A549 (cell line): ENCODE results near the gene FAM221B. TPM values are rescaled to one million over a fixed set of nuclear protein-coding genes. Genes with fewer than 3 reads are reported as not detected.

Experiments
- ATAC-seq, 2 experiments: fragments of 200-7000 bp in 1 of 2; fragments of >200 bp in 1 of 2; cut with Nextera tagmentation in 1 of 2; cut with Tn5 transposase in 1 of 2; 3 replicates each; pipeline versions ENCODE4 v1.8.0 to v1.9.1; 2018 to 2020; ENCODE audit warnings: mild to moderate bottlenecking in 1 of 2, moderate library complexity in 1 of 2
- CTCF ChIA-PET: fragments of 300-600 bp; sonication (Branson Sonifier 250); formaldehyde crosslinking; extraction: SDS; loops from one replicate; lab custom pipeline; 2021; ENCODE audit warnings: antibody characterized with exemption, inconsistent platforms; lab: Yijun Ruan, JAX
- POLR2A ChIA-PET: fragments of 350-600 bp; formaldehyde crosslinking; extraction: SDS; loops from one replicate; lab custom pipeline; 2021; ENCODE audit warnings: antibody characterized with exemption, inconsistent platforms; lab: Yijun Ruan, JAX
- DNase-seq, 2 experiments: peaks; one replicate each; pipeline versions ENCODE4 v3.0.0 to v3.0.0-alpha.2; 2011 to 2016; ENCODE audit warnings: low read depth in 1 of 2, low spot score in 1 of 2
- FAIRE-seq: peaks from 2 replicates; lab custom pipeline; 2011; peaks lifted over from hg19 to GRCh38; lab: Jason Lieb, UNC
- H3K27ac ChIP-seq, 2 experiments: fragments of >200 bp; sonication (Bioruptor Twin); formaldehyde crosslinking; 3 replicates each; pipeline ENCODE4 v1.5.1; 2016 to 2017
- H3K4me1 ChIP-seq: fragments of >200 bp; sonication (Bioruptor Twin); formaldehyde crosslinking; 3 replicates; pipeline ENCODE4 v1.6.1; 2016
- H3K4me2 ChIP-seq: fragments of >200 bp; sonication (Bioruptor Twin); formaldehyde crosslinking; 3 replicates; pipeline ENCODE4 v1.6.1; 2016
- H3K4me3 ChIP-seq: fragments of >200 bp; sonication (Bioruptor Twin); formaldehyde crosslinking; 3 replicates; pipeline ENCODE4 v1.5.1; 2016
- H3K9me3 ChIP-seq: fragments of >200 bp; sonication (Bioruptor Twin); formaldehyde crosslinking; 3 replicates; pipeline ENCODE4 v1.6.1; 2016
- CHD4 ChIP-seq: fragments of 200-600 bp; sonication (generic); IDR thresholded peaks from 2 replicates; pipeline ENCODE4 v1.6.1; 2016; ENCODE audit warnings: antibody characterized with exemption, mild to moderate bottlenecking, borderline replicate concordance
- HOXA7 ChIP-seq: fragments of 250-450 bp; sonication (Bioruptor Pico); IDR thresholded peaks from 2 replicates; pipeline ENCODE4 v1.5.0; 2020; ENCODE audit warnings: mild to moderate bottlenecking, moderate library complexity
- HOXB13 ChIP-seq: fragments of 250-450 bp; sonication (Bioruptor Pico); IDR thresholded peaks from 2 replicates; pipeline ENCODE4 v1.5.0; 2020; ENCODE audit warnings: low read depth, mild to moderate bottlenecking, moderate library complexity
- KDM1A ChIP-seq: fragments of 200-600 bp; sonication (generic); IDR thresholded peaks from 2 replicates; pipeline ENCODE4 v1.6.1; 2016; ENCODE audit warnings: low read depth, mild to moderate bottlenecking
- KDM5A ChIP-seq: fragments of 200-600 bp; sonication (generic); IDR thresholded peaks from 2 replicates; pipeline ENCODE4 v1.6.1; 2016; ENCODE audit warnings: antibody characterized with exemption, mild to moderate bottlenecking
- MAFK ChIP-seq: fragments of 450-650 bp; IDR thresholded peaks from 2 replicates; pipeline ENCODE4 v1.6.1; 2014; ENCODE audit not compliant: partially characterized antibody
- RAD21 ChIP-seq, 2 experiments: fragments of >200 bp in 1 of 2; sonication (Bioruptor Twin) in 1 of 2; formaldehyde crosslinking in 1 of 2; IDR thresholded peaks in 1 of 2; conservative IDR thresholded peaks in 1 of 2; 2 replicates in 1 of 2; 3 replicates in 1 of 2; pipeline ENCODE4 v1.6.1; 2012 to 2018; ENCODE audit warnings: inconsistent platforms in 1 of 2
- RCOR1 ChIP-seq: fragments of 150-350 bp; IDR thresholded peaks from 2 replicates; pipeline ENCODE4 v1.6.1; 2014; ENCODE audit warnings: antibody characterized with exemption, low read length, low read depth
- RFX5 ChIP-seq: fragments of 450-650 bp; IDR thresholded peaks from 2 replicates; pipeline ENCODE4 v1.7.1; 2014; ENCODE audit warnings: antibody characterized with exemption, mild to moderate bottlenecking, moderate library complexity
- TP53 ChIP-seq: fragments of 250-450 bp; sonication (Bioruptor Pico); IDR thresholded peaks from 2 replicates; pipeline ENCODE4 v1.5.0; 2021; ENCODE audit warnings: mild to moderate bottlenecking, moderate library complexity
- WGBS: methylation state at CpG from one replicate; pipeline ENCODE4 v1.1.6; 2017; ENCODE audit errors: missing lambda C conversion rate; 5-methylcytosine and 5-hydroxymethylcytosine counted together
- polyA plus RNA-seq, 4 experiments: library from polyadenylated mRNA; depleted of rRNA in 3 of 4; stranded (reverse); fragments of >200 nt; fragmentation: RNase III in 1 of 4; extraction: RNeasy Plus Mini Kit Qiagen cat#74134 plus additional on column Dnase treatment in 1 of 4; gene quantifications; 2 replicates in 3 of 4; 3 replicates in 1 of 4; pipeline ENCODE4 v1.2.3, GENCODE V29; 2011 to 2017
- small RNA-seq, 6 experiments: library from RNA; depleted of rRNA; stranded (forward); fragments of <200 nt; gene quantifications; one replicate each; pipeline ENCODE3, GENCODE V24; 2012
- TF ChIP-seq, protein P1 (sequence below): fragments of 250-450 bp; sonication (Bioruptor Pico); IDR thresholded peaks from 2 replicates; pipeline ENCODE4 v1.5.0; 2021; ENCODE audit warnings: mild to moderate bottlenecking, moderate library complexity, borderline replicate concordance
- TF ChIP-seq, protein P2 (sequence below): IDR thresholded peaks from 2 replicates; pipeline ENCODE4 v1.6.1; 2012; ENCODE audit warnings: low read depth, borderline replicate concordance

The FAM221B gene
- polyA plus RNA-seq, 2 of the 4 experiments (the other 2 are of a cell fraction): not detected

DNA sequence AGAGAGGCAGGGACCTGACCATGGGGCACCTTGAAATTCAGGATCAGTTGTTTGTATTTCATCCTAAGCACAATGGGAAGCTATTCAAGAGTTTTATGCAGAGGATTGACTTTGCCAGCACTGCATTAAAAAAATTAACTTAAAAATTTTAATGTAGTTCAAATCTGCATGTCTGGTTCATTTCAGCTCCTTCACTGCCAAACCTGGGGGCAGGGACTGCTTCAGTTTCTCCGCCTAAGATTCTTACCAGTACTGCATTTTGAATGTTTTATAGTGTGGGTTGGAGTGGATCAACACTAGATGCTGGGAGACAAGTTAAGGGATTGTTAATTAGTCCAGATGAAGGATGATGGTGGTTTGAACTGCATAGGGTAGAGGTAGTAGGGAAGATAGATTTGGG is 58.8 kb downstream of the FAM221B start:
- 88% methylated on average over 1 of the region's 1 CpG for WGBS
- Histone ChIP-seq H3K4me1 (peaks cover 23% of the 10 kb centered on the region), H3K27ac (no peak overlapping the region), H3K4me2 (no peak overlapping the region), H3K9me3 (no peaks in the 10 kb centered on the region), H3K4me3 (no peak overlapping the region)
- CTCF ChIA-PET: interaction anchor here (0.8 to 13.6 kb wide), 8 partner anchors 12 to 74 kb away, joined by 3 to 122 read pairs (median 4); no protein-coding TSS in a partner anchor
- TF ChIP-seq RFX5 (no peak), CHD4 (no peak), HOXA7 (CRISPR knock-in tag) (no peak), TP53 (CRISPR knock-in tag) (no peak), KDM1A (no peak), RCOR1 (no peak), KDM5A (no peak)
- TF ChIP-seq, protein P1, sequence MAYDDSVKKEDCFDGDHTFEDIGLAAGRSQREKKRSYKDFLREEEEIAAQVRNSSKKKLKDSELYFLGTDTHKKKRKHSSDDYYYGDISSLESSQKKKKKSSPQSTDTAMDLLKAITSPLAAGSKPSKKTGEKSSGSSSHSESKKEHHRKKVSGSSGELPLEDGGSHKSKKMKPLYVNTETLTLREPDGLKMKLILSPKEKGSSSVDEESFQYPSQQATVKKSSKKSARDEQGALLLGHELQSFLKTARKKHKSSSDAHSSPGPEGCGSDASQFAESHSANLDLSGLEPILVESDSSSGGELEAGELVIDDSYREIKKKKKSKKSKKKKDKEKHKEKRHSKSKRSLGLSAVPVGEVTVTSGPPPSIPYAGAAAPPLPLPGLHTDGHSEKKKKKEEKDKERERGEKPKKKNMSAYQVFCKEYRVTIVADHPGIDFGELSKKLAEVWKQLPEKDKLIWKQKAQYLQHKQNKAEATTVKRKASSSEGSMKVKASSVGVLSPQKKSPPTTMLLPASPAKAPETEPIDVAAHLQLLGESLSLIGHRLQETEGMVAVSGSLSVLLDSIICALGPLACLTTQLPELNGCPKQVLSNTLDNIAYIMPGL (CRISPR knock-in tag): no peak
- TF ChIP-seq, protein P2, sequence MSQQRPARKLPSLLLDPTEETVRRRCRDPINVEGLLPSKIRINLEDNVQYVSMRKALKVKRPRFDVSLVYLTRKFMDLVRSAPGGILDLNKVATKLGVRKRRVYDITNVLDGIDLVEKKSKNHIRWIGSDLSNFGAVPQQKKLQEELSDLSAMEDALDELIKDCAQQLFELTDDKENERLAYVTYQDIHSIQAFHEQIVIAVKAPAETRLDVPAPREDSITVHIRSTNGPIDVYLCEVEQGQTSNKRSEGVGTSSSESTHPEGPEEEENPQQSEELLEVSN: no peak
- POLR2A ChIA-PET: no interaction called here
- DNase-seq: no peak
- no peak for FAIRE-seq
- ATAC-seq: no peak

DNA sequence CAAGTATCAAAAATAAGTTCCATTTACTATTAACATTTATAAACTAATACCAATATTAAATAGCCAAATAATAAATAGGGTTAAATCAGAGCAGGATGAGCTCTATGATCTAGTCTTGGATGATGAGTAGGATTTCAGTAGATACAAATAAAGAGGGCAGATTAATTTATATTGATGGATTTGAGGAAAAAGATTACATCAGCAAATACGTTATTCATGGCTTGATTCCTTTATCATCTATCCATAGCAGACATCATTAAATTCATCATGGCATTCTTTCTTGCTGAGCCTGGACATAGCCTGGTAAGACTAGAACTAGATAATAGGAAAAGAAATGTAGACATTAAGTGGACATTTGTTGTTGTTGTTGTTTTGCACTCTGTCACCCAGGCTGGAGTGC is 61.1 kb downstream of the FAM221B start:
- peak; percentile 70 for TF ChIP-seq MAFK
- TF ChIP-seq RFX5: no peak
- ATAC-seq (no peak), FAIRE-seq (no peak), DNase-seq (no peak)
- WGBS: 92% methylated on average over 1 of the region's 1 CpG
- Histone ChIP-seq H3K4me2 (no peak overlapping the region), H3K4me3 (no peak overlapping the region), H3K9me3 (no peaks in the 10 kb centered on the region), H3K27ac (no peak overlapping the region), H3K4me1 (peaks cover 23% of the 10 kb centered on the region)
- ChIA-PET POLR2A (interaction anchor here (0.6 to 0.7 kb wide), 2 partner anchors 9 to 164 kb away, joined by 3 to 4 read pairs; no protein-coding TSS in a partner anchor), CTCF (interaction anchor here (0.7 to 13.6 kb wide), 4 partner anchors 18 to 188 kb away, joined by 3 to 122 read pairs (median 4); no protein-coding TSS in a partner anchor)

DNA sequence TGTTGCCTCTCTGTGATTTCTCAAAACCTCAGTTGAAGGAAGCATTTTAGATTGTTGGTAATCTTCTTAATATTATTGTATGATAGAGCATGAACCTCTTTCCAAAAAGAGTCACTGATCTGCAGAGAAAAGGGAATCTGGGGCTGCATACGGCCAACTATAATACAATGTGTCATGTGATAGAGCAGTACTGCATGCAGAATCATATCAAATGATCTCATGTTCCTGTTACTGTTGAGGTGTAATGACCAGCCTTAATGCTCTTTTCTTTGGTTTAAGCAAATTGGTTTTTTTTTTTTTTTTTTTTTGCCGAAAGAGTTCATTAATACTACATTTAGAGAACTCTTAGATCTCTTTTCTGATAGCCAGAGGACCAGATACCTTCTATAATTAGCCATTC is 61.5 kb downstream of the FAM221B start:
- no peak overlapping the region for H3K4me2 ChIP-seq
- WGBS: 89% methylated on average over 2 of the region's 2 CpGs
- FAIRE-seq: no peak
- ChIA-PET POLR2A (interaction anchor here (0.6 kb wide), 1 partner anchor 9 kb away, joined by 3 read pairs; no protein-coding TSS in a partner anchor), CTCF (interaction anchor here (0.7 to 13.6 kb wide), 3 partner anchors 18 to 115 kb away, joined by 3 to 122 read pairs (median 4); no protein-coding TSS in a partner anchor)
- no peaks in the 10 kb centered on the region for H3K9me3 ChIP-seq
- DNase-seq: no peak
- no peak overlapping the region for H3K4me3 ChIP-seq
- no peak overlapping the region for H3K27ac ChIP-seq
- H3K4me1 ChIP-seq: peaks cover 19% of the 10 kb centered on the region
- TF ChIP-seq HOXB13 (CRISPR knock-in tag) (no peak), MAFK (no peak), RAD21 (conservative IDR thresholded peaks at IDR 0.05 in 1 of 2, IDR thresholded peaks at IDR 0.05 in 1 of 2) (no peak)
- TF ChIP-seq, protein P2: no peak
- TF ChIP-seq, protein P1 (CRISPR knock-in tag): no peak
- TF ChIP-seq, all 56 proteins: peak for 0
- ATAC-seq: no peak

Small RNA genes within 50 kb of the gene (small RNA-seq; reads per million reads assigned to genes)
- 0 to 0.26 (median 0) reads per million in 6 experiments for gene HINT2

Other genes with a start within 250 kb of the FAM221B start
- gene TESK1, start 223.5 kb downstream of the FAM221B start, polyA plus RNA-seq (2011; rRNA removed): 16.5 and 17.4 TPM in 2 replicates
- 29.9 to 33.0 TPM (median 30.6 TPM) in 3 replicates for gene TESK1, start 223.5 kb downstream of the FAM221B start, polyA plus RNA-seq (2017; fragmentation: RNase III; extraction: RNeasy Plus Mini Kit Qiagen cat#74134 plus additional on column Dnase treatment)
- 0.87 and 1.2 TPM in 2 replicates for gene CD72, start 210.3 kb downstream of the FAM221B start, polyA plus RNA-seq (2011; rRNA removed)
- 0.10 to 0.55 TPM (median 0.44 TPM) in 3 replicates for gene CD72, start 210.3 kb downstream of the FAM221B start, polyA plus RNA-seq (2017; fragmentation: RNase III; extraction: RNeasy Plus Mini Kit Qiagen cat#74134 plus additional on column Dnase treatment)
- gene SIT1, start 177.8 kb downstream of the FAM221B start, polyA plus RNA-seq (2011; rRNA removed): not detected in 2 replicates
- not detected in 3 replicates for gene SIT1, start 177.8 kb downstream of the FAM221B start, polyA plus RNA-seq (2017; fragmentation: RNase III; extraction: RNeasy Plus Mini Kit Qiagen cat#74134 plus additional on column Dnase treatment)
- gene RMRP, start 170.7 kb downstream of the FAM221B start, polyA plus RNA-seq (2011; rRNA removed): 80.2 and 257 TPM in 2 replicates
- gene RMRP, start 170.7 kb downstream of the FAM221B start, polyA plus RNA-seq (2017; fragmentation: RNase III; extraction: RNeasy Plus Mini Kit Qiagen cat#74134 plus additional on column Dnase treatment): 14.7 TPM in 1 of 3 replicates, not detected in the others
- gene CCDC107, start 170.4 kb downstream of the FAM221B start, polyA plus RNA-seq (2011; rRNA removed): 11.0 and 13.3 TPM in 2 replicates
- 20.4 to 21.9 TPM (median 20.7 TPM) in 3 replicates for gene CCDC107, start 170.4 kb downstream of the FAM221B start, polyA plus RNA-seq (2017; fragmentation: RNase III; extraction: RNeasy Plus Mini Kit Qiagen cat#74134 plus additional on column Dnase treatment)
- 17.6 and 21.4 TPM in 2 replicates for gene ARHGEF39, start 163.5 kb downstream of the FAM221B start, polyA plus RNA-seq (2011; rRNA removed)
- gene ARHGEF39, start 163.5 kb downstream of the FAM221B start, polyA plus RNA-seq (2017; fragmentation: RNase III; extraction: RNeasy Plus Mini Kit Qiagen cat#74134 plus additional on column Dnase treatment): 16.7 to 19.5 TPM (median 18.3 TPM) in 3 replicates
- 16.3 and 32.9 TPM in 2 replicates for gene CA9, start 154.8 kb downstream of the FAM221B start, polyA plus RNA-seq (2011; rRNA removed)
- gene CA9, start 154.8 kb downstream of the FAM221B start, polyA plus RNA-seq (2017; fragmentation: RNase III; extraction: RNeasy Plus Mini Kit Qiagen cat#74134 plus additional on column Dnase treatment): 2.5 to 5.6 TPM (median 4.5 TPM) in 3 replicates
- gene TPM2, start 138.8 kb downstream of the FAM221B start, polyA plus RNA-seq (2011; rRNA removed): 154 and 281 TPM in 2 replicates
- 956 to 1,105 TPM (median 1,022 TPM) in 3 replicates for gene TPM2, start 138.8 kb downstream of the FAM221B start, polyA plus RNA-seq (2017; fragmentation: RNase III; extraction: RNeasy Plus Mini Kit Qiagen cat#74134 plus additional on column Dnase treatment)
- 65.5 and 72.1 TPM in 2 replicates for gene TLN1, start 96.5 kb downstream of the FAM221B start, polyA plus RNA-seq (2011; rRNA removed)
- gene TLN1, start 96.5 kb downstream of the FAM221B start, polyA plus RNA-seq (2017; fragmentation: RNase III; extraction: RNeasy Plus Mini Kit Qiagen cat#74134 plus additional on column Dnase treatment): 108 to 119 TPM (median 117 TPM) in 3 replicates
- gene CREB3, start 96.1 kb downstream of the FAM221B start, polyA plus RNA-seq (2011; rRNA removed): 33.3 and 36.0 TPM in 2 replicates
- gene CREB3, start 96.1 kb downstream of the FAM221B start, polyA plus RNA-seq (2017; fragmentation: RNase III; extraction: RNeasy Plus Mini Kit Qiagen cat#74134 plus additional on column Dnase treatment): 51.3 to 54.0 TPM (median 51.7 TPM) in 3 replicates
- 40.0 and 47.4 TPM in 2 replicates for gene GBA2, start 79.5 kb downstream of the FAM221B start, polyA plus RNA-seq (2011; rRNA removed)
- 34.8 to 39.5 TPM (median 38.9 TPM) in 3 replicates for gene GBA2, start 79.5 kb downstream of the FAM221B start, polyA plus RNA-seq (2017; fragmentation: RNase III; extraction: RNeasy Plus Mini Kit Qiagen cat#74134 plus additional on column Dnase treatment)
- gene RGP1, start 79.4 kb downstream of the FAM221B start, polyA plus RNA-seq (2011; rRNA removed): 16.6 and 20.2 TPM in 2 replicates
- gene RGP1, start 79.4 kb downstream of the FAM221B start, polyA plus RNA-seq (2017; fragmentation: RNase III; extraction: RNeasy Plus Mini Kit Qiagen cat#74134 plus additional on column Dnase treatment): 15.0 to 16.1 TPM (median 15.3 TPM) in 3 replicates
- 0.24 TPM in 1 of 2 replicates, not detected in the other for gene MSMP, start 74.5 kb downstream of the FAM221B start, polyA plus RNA-seq (2011; rRNA removed)
- gene MSMP, start 74.5 kb downstream of the FAM221B start, polyA plus RNA-seq (2017; fragmentation: RNase III; extraction: RNeasy Plus Mini Kit Qiagen cat#74134 plus additional on column Dnase treatment): not detected in 3 replicates
- gene NPR2, start 37.1 kb downstream of the FAM221B start, polyA plus RNA-seq (2011; rRNA removed): 18.8 and 22.8 TPM in 2 replicates
- gene NPR2, start 37.1 kb downstream of the FAM221B start, polyA plus RNA-seq (2017; fragmentation: RNase III; extraction: RNeasy Plus Mini Kit Qiagen cat#74134 plus additional on column Dnase treatment): 7.8 to 8.2 TPM (median 7.8 TPM) in 3 replicates
- gene SPAG8, start 16.5 kb downstream of the FAM221B start, polyA plus RNA-seq (2011; rRNA removed): 0.17 and 0.31 TPM in 2 replicates
- 0.45 to 0.71 TPM (median 0.54 TPM) in 3 replicates for gene SPAG8, start 16.5 kb downstream of the FAM221B start, polyA plus RNA-seq (2017; fragmentation: RNase III; extraction: RNeasy Plus Mini Kit Qiagen cat#74134 plus additional on column Dnase treatment)
- 46.9 and 47.3 TPM in 2 replicates for gene HINT2, start 13.7 kb downstream of the FAM221B start, polyA plus RNA-seq (2011; rRNA removed)
- gene HINT2, start 13.7 kb downstream of the FAM221B start, polyA plus RNA-seq (2017; fragmentation: RNase III; extraction: RNeasy Plus Mini Kit Qiagen cat#74134 plus additional on column Dnase treatment): 59.0 to 69.2 TPM (median 68.5 TPM) in 3 replicates
- gene TMEM8B, start 496 bp upstream of the FAM221B start, polyA plus RNA-seq (2011; rRNA removed): 1.8 and 2.0 TPM in 2 replicates
- 1.7 to 2.4 TPM (median 2.2 TPM) in 3 replicates for gene TMEM8B, start 496 bp upstream of the FAM221B start, polyA plus RNA-seq (2017; fragmentation: RNase III; extraction: RNeasy Plus Mini Kit Qiagen cat#74134 plus additional on column Dnase treatment)
- not detected in 2 replicates for gene OR13J1, start 41.7 kb upstream of the FAM221B start, polyA plus RNA-seq (2011; rRNA removed)
- gene OR13J1, start 41.7 kb upstream of the FAM221B start, polyA plus RNA-seq (2017; fragmentation: RNase III; extraction: RNeasy Plus Mini Kit Qiagen cat#74134 plus additional on column Dnase treatment): not detected in 3 replicates
- gene HRCT1, start 77.5 kb upstream of the FAM221B start, polyA plus RNA-seq (2011; rRNA removed): 0.21 TPM in 1 of 2 replicates, not detected in the other
- 0.22 to 0.41 TPM in 2 of 3 replicates, not detected in the other for gene HRCT1, start 77.5 kb upstream of the FAM221B start, polyA plus RNA-seq (2017; fragmentation: RNase III; extraction: RNeasy Plus Mini Kit Qiagen cat#74134 plus additional on column Dnase treatment)
- 0.05 TPM in 1 of 2 replicates, not detected in the other for gene SPAAR, start 80.8 kb upstream of the FAM221B start, polyA plus RNA-seq (2011; rRNA removed)
- not detected in 3 replicates for gene SPAAR, start 80.8 kb upstream of the FAM221B start, polyA plus RNA-seq (2017; fragmentation: RNase III; extraction: RNeasy Plus Mini Kit Qiagen cat#74134 plus additional on column Dnase treatment)
- gene OR2S2, start 129.4 kb upstream of the FAM221B start, polyA plus RNA-seq (2011; rRNA removed): not detected in 2 replicates
- gene OR2S2, start 129.4 kb upstream of the FAM221B start, polyA plus RNA-seq (2017; fragmentation: RNase III; extraction: RNeasy Plus Mini Kit Qiagen cat#74134 plus additional on column Dnase treatment): not detected in 3 replicates
- 8.3 and 8.7 TPM in 2 replicates for gene RECK, start 208.2 kb upstream of the FAM221B start, polyA plus RNA-seq (2011; rRNA removed)
- gene RECK, start 208.2 kb upstream of the FAM221B start, polyA plus RNA-seq (2017; fragmentation: RNase III; extraction: RNeasy Plus Mini Kit Qiagen cat#74134 plus additional on column Dnase treatment): 5.0 to 5.7 TPM (median 5.1 TPM) in 3 replicates